ENCODE measurements around the gene LYAR. TPM values are rescaled to one million over a fixed set of nuclear protein-coding genes. Genes with fewer than 3 reads are reported as not detected.

Gene LYAR
- total and polyA plus RNA-seq, 2 experiments from 2014 or later: 6.7 to 12.2 TPM

DNA sequence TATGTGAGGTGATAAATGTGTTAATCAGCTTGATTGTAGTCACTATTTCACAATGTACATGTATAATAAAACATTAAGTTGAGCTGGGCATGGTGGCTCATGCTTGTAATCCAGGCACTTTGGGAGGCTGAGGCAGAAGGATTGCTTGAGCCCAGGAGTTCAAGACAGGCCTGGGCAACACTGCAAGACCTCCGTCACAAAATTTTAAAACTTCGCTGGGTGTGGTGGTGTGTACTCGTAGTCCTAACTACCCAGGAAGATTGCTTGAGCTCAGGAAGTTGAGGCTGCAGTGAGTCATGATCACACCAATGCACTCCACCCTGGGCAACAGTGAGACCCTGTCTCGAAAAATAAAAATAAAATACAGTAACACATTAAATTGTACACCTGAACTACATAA, 20.1 kb downstream of the LYAR start:
- Histone ChIP-seq H2AFZ (no peak overlapping the region), H3K4me1 (ENCODE audit: insufficient read depth) (no peaks in the 10 kb centered on the region), H3K4me2 (no peak overlapping the region), H3K4me3 (no peak overlapping the region), H3K9me3 (ENCODE audit: low read depth) (no peaks in the 10 kb centered on the region), H3K79me2 (no peaks in the 10 kb centered on the region), H3K27me3 (no peaks in the 10 kb centered on the region), H3K36me3 (replicated peaks; ENCODE audit: insufficient read depth, low read depth) (no peaks in the 10 kb centered on the region), H3K27ac (no peak overlapping the region), H4K20me1 (ENCODE audit: insufficient read depth, poor library complexity, severe bottlenecking) (no peaks in the 10 kb centered on the region), H3K9me2 (replicated peaks; ENCODE audit: insufficient read depth) (no peaks in the 10 kb centered on the region)
- no peak for DNase-seq (ENCODE audit: low spot score)
- 92% methylated on average over 4 of the region's 4 CpGs for WGBS (ENCODE audit: low lambda C conversion rate, missing lambda C conversion rate)
- TF ChIP-seq EZH2phosphoT487 (IDR thresholded peaks at IDR 0.05; ENCODE audit: low read depth, severe bottlenecking, unreplicated experiment): no peak
- no peak for TF ChIP-seq EZH2 (IDR thresholded peaks at IDR 0.05; ENCODE audit: borderline replicate concordance)
- TF ChIP-seq, protein P1, sequence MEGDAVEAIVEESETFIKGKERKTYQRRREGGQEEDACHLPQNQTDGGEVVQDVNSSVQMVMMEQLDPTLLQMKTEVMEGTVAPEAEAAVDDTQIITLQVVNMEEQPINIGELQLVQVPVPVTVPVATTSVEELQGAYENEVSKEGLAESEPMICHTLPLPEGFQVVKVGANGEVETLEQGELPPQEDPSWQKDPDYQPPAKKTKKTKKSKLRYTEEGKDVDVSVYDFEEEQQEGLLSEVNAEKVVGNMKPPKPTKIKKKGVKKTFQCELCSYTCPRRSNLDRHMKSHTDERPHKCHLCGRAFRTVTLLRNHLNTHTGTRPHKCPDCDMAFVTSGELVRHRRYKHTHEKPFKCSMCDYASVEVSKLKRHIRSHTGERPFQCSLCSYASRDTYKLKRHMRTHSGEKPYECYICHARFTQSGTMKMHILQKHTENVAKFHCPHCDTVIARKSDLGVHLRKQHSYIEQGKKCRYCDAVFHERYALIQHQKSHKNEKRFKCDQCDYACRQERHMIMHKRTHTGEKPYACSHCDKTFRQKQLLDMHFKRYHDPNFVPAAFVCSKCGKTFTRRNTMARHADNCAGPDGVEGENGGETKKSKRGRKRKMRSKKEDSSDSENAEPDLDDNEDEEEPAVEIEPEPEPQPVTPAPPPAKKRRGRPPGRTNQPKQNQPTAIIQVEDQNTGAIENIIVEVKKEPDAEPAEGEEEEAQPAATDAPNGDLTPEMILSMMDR (IDR thresholded peaks at IDR 0.05; ENCODE audit: poor library complexity): no peak

DNA sequence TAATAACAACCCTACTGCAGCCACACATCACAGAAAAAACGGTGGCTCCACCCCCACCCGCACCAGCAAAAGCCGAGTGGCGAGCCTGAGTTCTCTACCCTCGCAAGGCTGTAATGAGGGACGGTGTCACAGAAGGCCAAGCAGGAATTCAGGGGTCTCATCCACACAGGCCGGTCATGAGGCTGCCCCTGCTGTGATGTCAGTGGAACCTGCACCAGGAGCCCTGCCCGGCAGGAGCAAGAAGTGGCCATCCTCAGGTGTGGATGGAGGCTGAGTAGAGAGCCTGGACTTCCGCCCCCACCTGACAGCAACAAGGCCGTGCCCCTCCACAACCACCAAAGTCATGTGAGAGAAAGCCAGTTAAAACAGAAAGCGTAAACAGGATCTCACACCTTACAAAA, 20.6 kb downstream of the LYAR start:
- Histone ChIP-seq H3K27me3 (no peaks in the 10 kb centered on the region), H3K27ac (no peak overlapping the region), H2AFZ (no peak overlapping the region), H3K4me1 (ENCODE audit: insufficient read depth) (no peaks in the 10 kb centered on the region), H3K36me3 (replicated peaks; ENCODE audit: insufficient read depth, low read depth) (no peaks in the 10 kb centered on the region), H4K20me1 (ENCODE audit: insufficient read depth, poor library complexity, severe bottlenecking) (no peaks in the 10 kb centered on the region), H3K9me3 (ENCODE audit: low read depth) (no peaks in the 10 kb centered on the region), H3K4me2 (no peak overlapping the region), H3K4me3 (no peak overlapping the region), H3K79me2 (no peaks in the 10 kb centered on the region), H3K9me2 (replicated peaks; ENCODE audit: insufficient read depth) (no peaks in the 10 kb centered on the region)
- TF ChIP-seq EZH2phosphoT487 (IDR thresholded peaks at IDR 0.05; ENCODE audit: low read depth, severe bottlenecking, unreplicated experiment): no peak
- no peak for TF ChIP-seq EZH2 (IDR thresholded peaks at IDR 0.05; ENCODE audit: borderline replicate concordance)
- TF ChIP-seq, protein P1 (IDR thresholded peaks at IDR 0.05; ENCODE audit: poor library complexity): no peak
- no peak for DNase-seq (ENCODE audit: low spot score)
- whole genome bisulfite sequencing (ENCODE audit: low lambda C conversion rate, missing lambda C conversion rate): 96% methylated on average over 11 of the region's 11 CpGs

DNA sequence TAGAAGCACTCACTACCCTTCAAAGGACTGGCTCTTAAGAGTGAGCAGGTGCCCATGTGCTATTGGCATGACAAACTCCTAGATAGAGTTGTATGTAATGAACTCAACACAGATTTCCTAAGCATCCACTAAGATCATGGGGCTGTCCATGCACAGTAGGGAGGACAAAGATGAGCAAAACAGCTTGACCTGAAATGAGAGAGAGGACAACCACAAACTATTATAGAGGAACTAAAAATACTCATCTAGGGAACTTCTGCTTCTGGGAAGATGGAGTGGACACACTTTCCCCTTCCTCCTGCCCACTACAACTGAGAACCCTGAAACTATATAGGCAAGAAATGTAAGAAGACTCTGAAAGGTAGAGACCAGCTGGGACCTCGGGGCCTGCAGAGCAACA, 21.2 kb downstream of the LYAR start:
- Histone ChIP-seq H4K20me1 (ENCODE audit: insufficient read depth, poor library complexity, severe bottlenecking) (no peaks in the 10 kb centered on the region), H3K4me2 (no peak overlapping the region), H3K36me3 (replicated peaks; ENCODE audit: insufficient read depth, low read depth) (no peaks in the 10 kb centered on the region), H3K9me3 (ENCODE audit: low read depth) (no peaks in the 10 kb centered on the region), H3K4me1 (ENCODE audit: insufficient read depth) (no peaks in the 10 kb centered on the region), H3K9me2 (replicated peaks; ENCODE audit: insufficient read depth) (no peaks in the 10 kb centered on the region), H2AFZ (no peak overlapping the region), H3K4me3 (no peak overlapping the region), H3K27me3 (no peaks in the 10 kb centered on the region), H3K27ac (no peak overlapping the region), H3K79me2 (no peaks in the 10 kb centered on the region)
- DNase-seq (ENCODE audit: low spot score): no peak
- TF ChIP-seq EZH2 (IDR thresholded peaks at IDR 0.05; ENCODE audit: borderline replicate concordance): no peak
- no peak for TF ChIP-seq EZH2phosphoT487 (IDR thresholded peaks at IDR 0.05; ENCODE audit: low read depth, severe bottlenecking, unreplicated experiment)
- TF ChIP-seq, protein P1 (IDR thresholded peaks at IDR 0.05; ENCODE audit: poor library complexity): no peak
- 100% methylated on average over 1 of the region's 1 CpG for WGBS (ENCODE audit: low lambda C conversion rate, missing lambda C conversion rate)

DNA sequence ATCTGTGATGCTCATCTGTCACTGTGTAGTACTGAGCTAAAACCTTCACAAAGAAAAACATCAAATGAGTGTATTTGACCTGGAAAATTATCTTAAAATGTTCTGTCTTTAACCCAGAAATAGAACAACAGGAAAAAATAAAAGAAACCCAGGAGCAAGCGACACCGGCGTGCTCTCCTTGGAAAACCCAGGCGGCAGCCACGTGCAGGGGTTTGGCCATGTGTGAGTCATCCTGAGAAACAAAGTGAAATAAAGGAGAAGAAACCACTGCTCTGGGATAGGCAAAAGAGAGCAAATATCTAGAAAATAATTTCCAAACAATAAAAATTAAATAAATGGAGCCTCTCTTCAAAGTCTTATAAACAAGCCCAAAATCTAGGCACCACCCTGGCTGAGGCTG, 22.0 kb downstream of the LYAR start:
- Histone ChIP-seq H3K9me2 (replicated peaks; ENCODE audit: insufficient read depth) (no peaks in the 10 kb centered on the region), H3K9me3 (ENCODE audit: low read depth) (no peaks in the 10 kb centered on the region), H3K4me1 (ENCODE audit: insufficient read depth) (no peaks in the 10 kb centered on the region), H3K4me3 (no peak overlapping the region), H3K4me2 (no peak overlapping the region), H3K27me3 (no peaks in the 10 kb centered on the region), H2AFZ (no peak overlapping the region), H3K36me3 (replicated peaks; ENCODE audit: insufficient read depth, low read depth) (no peaks in the 10 kb centered on the region), H3K79me2 (no peaks in the 10 kb centered on the region), H3K27ac (no peak overlapping the region), H4K20me1 (ENCODE audit: insufficient read depth, poor library complexity, severe bottlenecking) (no peaks in the 10 kb centered on the region)
- DNase-seq (ENCODE audit: low spot score): no peak
- TF ChIP-seq, protein P1 (IDR thresholded peaks at IDR 0.05; ENCODE audit: poor library complexity): no peak
- TF ChIP-seq EZH2phosphoT487 (IDR thresholded peaks at IDR 0.05; ENCODE audit: low read depth, severe bottlenecking, unreplicated experiment): no peak
- no peak for TF ChIP-seq EZH2 (IDR thresholded peaks at IDR 0.05; ENCODE audit: borderline replicate concordance)
- 90% methylated on average over 5 of the region's 5 CpGs for WGBS (ENCODE audit: low lambda C conversion rate, missing lambda C conversion rate)
